Right atrium auricular region (tissue), 2 donors: ENCODE results near the gene AGAP1. TPM values are rescaled to one million over a fixed set of nuclear protein-coding genes. Genes with fewer than 3 reads are reported as not detected.

Experiments used
- DNase-seq: peaks from one replicate; pipeline ENCODE4 v3.0.0-alpha.2; 2019; ENCODE audit warnings: low spot score
- H3K27ac ChIP-seq, 2 donors: fragments of 200-600 bp; sonication (generic); 1 replicate in 1 of 2; 2 replicates in 1 of 2; pipeline ENCODE4 v1.5.1; 2016 to 2019
- H3K27me3 ChIP-seq, 2 donors: fragments of 200-600 bp; sonication (generic); one replicate each; pipeline versions ENCODE4 v1.5.1 to v1.6.0; 2017 to 2019
- H3K36me3 ChIP-seq: fragments of 200-600 bp; sonication (generic); one replicate; pipeline ENCODE4 v1.5.1; 2016
- H3K4me1 ChIP-seq, 2 donors: fragments of 200-600 bp; sonication (generic); one replicate each; pipeline versions ENCODE4 v1.5.1 to v1.6.0; 2017 to 2019
- H3K4me3 ChIP-seq, 2 donors: fragments of 200-600 bp; sonication (generic); 1 replicate in 1 of 2; 2 replicates in 1 of 2; pipeline ENCODE4 v1.5.1; 2017 to 2019; ENCODE audit warnings: mild to moderate bottlenecking in 1 of 2, moderate library complexity in 1 of 2
- H3K9me3 ChIP-seq, 2 donors: fragments of 200-600 bp; sonication (generic); one replicate each; pipeline ENCODE4 v1.5.1; 2019
- CTCF ChIP-seq, 2 donors: fragments of 200-600 bp; sonication (generic); IDR thresholded peaks; one replicate each; pipeline ENCODE4 v1.5.1; 2019; ENCODE audit warnings: antibody characterized with exemption in 2 of 2
- total RNA-seq, 2 donors: library from RNA; depleted of rRNA; stranded (reverse); fragments of >200 nt; gene quantifications; one replicate each; pipeline ENCODE4 v1.1.0, GENCODE V29; 2016

AGAP1 gene
- total RNA-seq, 2 donors from 2014 or later: 11.6 to 17.2 TPM

- TF ChIP-seq CTCF (IDR thresholded peaks at IDR 0.05): no peak
- DNase-seq: no peak
- Histone ChIP-seq H3K36me3 (no peaks in the 10 kb centered on the region), H3K9me3 (no peaks in the 10 kb centered on the region), H3K4me3 (no peak overlapping the region), H3K4me1 (peaks cover 0 to 21% of the 10 kb centered on the region in 2 donors), H3K27ac (no peak overlapping the region), H3K27me3 (no peaks in the 10 kb centered on the region)
These were observed 21.0 kb downstream of the AGAP1 start for GRCh38 chr2:235514627-235515363.

GRCh38 chr2:235515364-235515742, 21.5 kb downstream of the AGAP1 start:
- Histone ChIP-seq H3K27ac (no peak overlapping the region), H3K4me3 (no peak overlapping the region), H3K9me3 (no peaks in the 10 kb centered on the region), H3K36me3 (no peaks in the 10 kb centered on the region), H3K4me1 (peaks cover 0 to 21% of the 10 kb centered on the region in 2 donors), H3K27me3 (no peaks in the 10 kb centered on the region)
- DNase-seq: no peak
- TF ChIP-seq CTCF (IDR thresholded peaks at IDR 0.05): no peak

- no peak for TF ChIP-seq CTCF (IDR thresholded peaks at IDR 0.05)
- Histone ChIP-seq H3K4me1 (peaks cover 0 to 21% of the 10 kb centered on the region in 2 donors), H3K27ac (no peak overlapping the region), H3K27me3 (no peaks in the 10 kb centered on the region), H3K9me3 (no peaks in the 10 kb centered on the region), H3K4me3 (no peak overlapping the region), H3K36me3 (no peaks in the 10 kb centered on the region)
- DNase-seq: no peak
These were observed 22.0 kb downstream of the AGAP1 start for GRCh38 chr2:235515821-235516220.

- no peak for TF ChIP-seq CTCF (IDR thresholded peaks at IDR 0.05)
- Histone ChIP-seq H3K9me3 (no peaks in the 10 kb centered on the region), H3K4me3 (no peak overlapping the region), H3K27ac (no peak overlapping the region), H3K36me3 (no peaks in the 10 kb centered on the region), H3K27me3 (no peaks in the 10 kb centered on the region), H3K4me1 (peaks cover 0 to 19% of the 10 kb centered on the region in 2 donors)
- DNase-seq: no peak
These were observed 22.4 kb downstream of the AGAP1 start for GRCh38 chr2:235516257-235516656.

GRCh38 chr2:235518322-235519090, 24.7 kb downstream of the AGAP1 start:
- Histone ChIP-seq H3K4me3 (no peak overlapping the region), H3K27me3 (no peaks in the 10 kb centered on the region), H3K9me3 (no peaks in the 10 kb centered on the region), H3K36me3 (no peaks in the 10 kb centered on the region), H3K4me1 (peaks cover 0 to 29% of the 10 kb centered on the region in 2 donors), H3K27ac (no peak overlapping the region)
- no peak for DNase-seq
- no peak for TF ChIP-seq CTCF (IDR thresholded peaks at IDR 0.05)
